ENCODE data around the gene IRF5. TPM values are rescaled to one million over a fixed set of nuclear protein-coding genes. Genes with fewer than 3 reads are reported as not detected.
"Not testable (repeated sequence)": the region's sequence is repeated elsewhere in the genome, so short reads cannot be mapped to it uniquely, and the experiment has no call there.

IRF5 gene
- total RNA-seq, 1 experiment from 2014 or later = 2.4 TPM

- no peak overlapping the region for H3K4me3 ChIP-seq
- H3K27me3 ChIP-seq = no peaks in the 10 kb centered on the region
- DNase-seq = no peak
- H3K36me3 ChIP-seq = peaks cover 11% of the 10 kb centered on the region
- H3K9me3 ChIP-seq = no peaks in the 10 kb centered on the region
Observed at GRCh38 chr7:128962899-128963298, 25.2 kb downstream of the IRF5 start.

- H3K9me3 ChIP-seq = no peaks in the 10 kb centered on the region
- no peak overlapping the region for H3K4me3 ChIP-seq
- no peak for DNase-seq
- H3K36me3 ChIP-seq = peaks cover 11% of the 10 kb centered on the region
- no peaks in the 10 kb centered on the region for H3K27me3 ChIP-seq
Observed at GRCh38 chr7:128963327-128963757, 25.6 kb downstream of the IRF5 start.

DNA sequence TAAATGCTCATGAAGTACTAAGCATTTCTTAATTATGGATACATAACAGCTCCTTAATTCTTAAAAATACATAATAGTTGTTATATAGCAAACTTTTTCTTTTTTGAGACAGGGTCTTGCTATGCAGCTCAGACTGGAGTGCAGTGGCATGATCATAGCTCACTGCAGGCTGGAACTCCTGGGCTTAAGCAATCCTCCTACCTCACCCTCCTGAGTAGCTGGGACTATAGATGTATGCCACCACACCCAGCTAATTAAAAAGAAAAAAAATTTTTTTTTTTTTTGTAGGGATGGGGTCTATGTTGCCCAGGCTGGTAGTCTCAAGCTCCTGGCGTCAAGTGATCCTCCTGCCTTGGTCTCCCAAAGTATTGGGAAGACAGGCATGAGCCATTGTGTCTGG lies 30.9 kb downstream of the IRF5 start:
- peaks cover 41% of the 10 kb centered on the region for H3K36me3 ChIP-seq
- no peaks in the 10 kb centered on the region for H3K9me3 ChIP-seq
- H3K27me3 ChIP-seq = no peaks in the 10 kb centered on the region
- no peak for DNase-seq
- H3K4me3 ChIP-seq = no peak overlapping the region

- H3K9me3 ChIP-seq = no peaks in the 10 kb centered on the region
- no peaks in the 10 kb centered on the region for H3K27me3 ChIP-seq
- DNase-seq = no peak
- peaks cover 42% of the 10 kb centered on the region for H3K36me3 ChIP-seq
- H3K4me3 ChIP-seq = no peak overlapping the region
Observed at GRCh38 chr7:128974241-128974934, 36.7 kb downstream of the IRF5 start.

DNA sequence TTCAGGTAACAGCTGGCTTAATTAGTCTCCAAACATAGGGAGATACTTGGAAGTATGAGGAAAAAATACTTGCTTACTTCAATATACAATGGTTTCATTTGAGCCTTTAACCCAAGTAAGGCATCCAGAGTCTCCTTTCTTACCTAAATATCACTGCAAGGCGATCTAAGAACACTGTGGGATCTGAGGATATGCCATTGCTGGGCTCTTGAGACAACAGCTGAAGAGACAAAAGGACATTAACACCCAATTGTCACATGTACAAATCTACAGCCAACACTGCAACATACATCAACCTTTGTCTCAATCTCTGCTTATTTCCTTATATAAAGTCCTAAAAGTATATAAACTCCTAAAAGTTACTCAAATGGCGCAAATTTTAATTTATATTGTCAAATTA lies 44.4 kb downstream of the IRF5 start:
- H3K4me3 ChIP-seq = no peak overlapping the region

GRCh38 chr7:128985660-128986059 lies 47.9 kb downstream of the IRF5 start:
- no peak for DNase-seq
- Histone ChIP-seq H3K4me3 (no peak overlapping the region), H3K36me3 (peaks cover 20% of the 10 kb centered on the region), H3K27me3 (no peaks in the 10 kb centered on the region), H3K9me3 (no peaks in the 10 kb centered on the region)

More for the DNA sequence above, 44.4 kb downstream of the IRF5 start:
- H3K27me3 ChIP-seq = no peaks in the 10 kb centered on the region
- DNase-seq = no peak
- no peaks in the 10 kb centered on the region for H3K9me3 ChIP-seq
- peaks cover 34% of the 10 kb centered on the region for H3K36me3 ChIP-seq

DNA sequence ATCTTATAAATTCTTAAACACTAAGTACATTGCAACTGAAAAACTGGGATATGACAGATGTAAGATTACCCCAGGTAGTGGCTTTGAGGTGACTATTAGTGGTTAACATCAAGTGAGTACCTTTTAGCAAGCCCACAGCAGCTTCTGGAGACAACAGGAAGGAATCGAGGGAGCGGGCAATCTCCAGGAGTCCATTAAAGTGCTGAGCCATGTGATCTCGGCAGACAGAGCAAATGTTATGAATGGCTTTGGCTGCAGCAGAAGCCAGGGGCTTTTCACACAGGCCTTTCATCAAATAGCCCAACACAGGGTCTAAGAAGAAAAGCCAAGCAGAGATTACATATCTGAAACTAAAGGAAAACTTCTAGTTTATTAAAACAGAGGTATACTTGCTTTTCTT lies 48.9 kb downstream of the IRF5 start:
- H3K27me3 ChIP-seq = no peaks in the 10 kb centered on the region
- H3K36me3 ChIP-seq = peaks cover 23% of the 10 kb centered on the region
- DNase-seq = no peak
- no peak overlapping the region for H3K4me3 ChIP-seq
- no peaks in the 10 kb centered on the region for H3K9me3 ChIP-seq

DNA sequence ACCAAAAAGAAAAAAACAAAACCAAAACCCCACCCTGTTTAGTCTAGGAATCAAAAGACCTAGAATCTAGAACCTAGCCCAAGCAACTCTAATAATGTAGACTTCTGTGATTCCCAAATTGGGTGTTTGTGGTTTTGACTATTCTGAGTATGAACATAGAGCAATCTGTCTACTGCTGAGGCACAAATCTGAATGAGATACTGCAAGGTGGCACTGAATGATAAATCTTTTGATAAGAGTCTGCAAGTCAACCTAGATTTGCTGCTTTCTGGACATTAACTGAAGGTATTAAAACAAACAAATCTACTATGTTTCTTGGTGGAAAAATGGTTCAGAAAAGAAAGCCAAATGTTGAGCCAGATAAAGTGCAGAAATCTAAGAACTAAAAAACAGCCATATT lies 50.6 kb downstream of the IRF5 start:
- peaks cover 26% of the 10 kb centered on the region for H3K36me3 ChIP-seq
- DNase-seq = no peak
- H3K27me3 ChIP-seq = no peaks in the 10 kb centered on the region
- no peak overlapping the region for H3K4me3 ChIP-seq
- H3K9me3 ChIP-seq = no peaks in the 10 kb centered on the region

DNA sequence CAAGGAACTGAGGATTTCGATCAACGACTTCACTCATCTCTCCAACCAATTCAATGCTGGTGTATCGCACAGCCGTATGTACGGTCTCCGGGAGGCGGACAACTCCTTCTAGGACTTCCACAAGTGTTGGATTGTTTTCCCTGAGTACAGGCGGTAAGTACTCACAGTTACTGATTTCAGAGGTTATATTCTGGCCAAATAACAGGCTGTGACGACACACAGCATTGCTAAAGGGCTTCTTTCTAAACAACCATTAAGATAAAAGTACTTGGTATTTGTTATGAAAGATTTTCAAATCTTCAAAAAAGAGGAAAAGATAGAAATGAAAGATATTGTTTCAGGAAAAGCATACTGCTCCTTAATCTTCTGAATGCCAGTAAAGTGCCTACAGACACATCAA lies 52.2 kb downstream of the IRF5 start:
- H3K9me3 ChIP-seq = no peaks in the 10 kb centered on the region
- no peaks in the 10 kb centered on the region for H3K27me3 ChIP-seq
- H3K36me3 ChIP-seq = peaks cover 21% of the 10 kb centered on the region
- no peak for DNase-seq
- no peak overlapping the region for H3K4me3 ChIP-seq

GRCh38 chr7:128993419-128993818 lies 55.7 kb downstream of the IRF5 start:
- peaks cover 18% of the 10 kb centered on the region for H3K36me3 ChIP-seq
- H3K4me3 ChIP-seq = no peak overlapping the region
- no peaks in the 10 kb centered on the region for H3K9me3 ChIP-seq
- no peaks in the 10 kb centered on the region for H3K27me3 ChIP-seq
- DNase-seq = no peak

GRCh38 chr7:128994560-128994959 lies 56.8 kb downstream of the IRF5 start:
- H3K36me3 ChIP-seq = peaks cover 20% of the 10 kb centered on the region

DNA sequence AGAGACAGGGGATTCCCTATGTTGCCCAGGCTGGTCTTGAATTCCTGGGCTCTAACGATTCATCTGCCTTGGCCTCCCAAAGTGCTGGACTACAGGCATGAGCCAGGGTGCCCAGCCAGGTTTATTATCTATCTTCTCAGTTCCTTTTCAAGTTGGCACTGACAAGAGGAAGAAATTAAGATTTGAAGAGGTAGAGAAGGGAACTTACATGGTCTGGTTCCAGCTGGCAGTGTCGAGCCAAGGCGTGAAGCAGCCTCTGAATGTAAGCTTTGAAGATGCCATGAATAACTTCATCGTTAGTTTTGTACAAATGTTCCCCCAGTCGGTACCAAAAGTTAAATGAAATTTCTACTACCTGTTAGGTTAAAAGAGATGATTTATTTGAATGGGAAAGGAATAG lies 59.5 kb downstream of the IRF5 start:
- H3K27me3 ChIP-seq = no peaks in the 10 kb centered on the region
- DNase-seq = peak; percentile 29
- H3K9me3 ChIP-seq = no peaks in the 10 kb centered on the region
- peaks cover 27% of the 10 kb centered on the region for H3K36me3 ChIP-seq
- H3K4me3 ChIP-seq = no peak overlapping the region

More at GRCh38 chr7:128994560-128994959, 56.8 kb downstream of the IRF5 start:
- not testable (repeated sequence) for H3K27me3 ChIP-seq, H3K9me3 ChIP-seq, H3K4me3 ChIP-seq, DNase-seq

Other genes starting within 250 kb of the IRF5 start
- gene CALU, start 198.6 kb upstream of the IRF5 start, total RNA-seq (2014; rRNA removed; shearing (Covaris generic); ENCODE audit: low replicate concordance) = 118 and 161 TPM in 2 replicates
- gene OPN1SW, start 162.1 kb upstream of the IRF5 start, total RNA-seq (2014; rRNA removed; shearing (Covaris generic); ENCODE audit: low replicate concordance) = not detected in 2 replicates
- gene CCDC136, start 146.0 kb upstream of the IRF5 start, total RNA-seq (2014; rRNA removed; shearing (Covaris generic); ENCODE audit: low replicate concordance) = 0.53 TPM in 1 of 2 replicates, not detected in the other
- 71.1 and 93.1 TPM in 2 replicates for gene FLNC, start 107.5 kb upstream of the IRF5 start, total RNA-seq (2014; rRNA removed; shearing (Covaris generic); ENCODE audit: low replicate concordance)
- gene ATP6V1F, start 75.1 kb upstream of the IRF5 start, total RNA-seq (2014; rRNA removed; shearing (Covaris generic); ENCODE audit: low replicate concordance) = 83.6 and 97.0 TPM in 2 replicates
- not detected in 2 replicates for gene KCP, start 27.2 kb upstream of the IRF5 start, total RNA-seq (2014; rRNA removed; shearing (Covaris generic); ENCODE audit: low replicate concordance)
- gene TNPO3, start 117.2 kb downstream of the IRF5 start, total RNA-seq (2014; rRNA removed; shearing (Covaris generic); ENCODE audit: low replicate concordance) = 23.9 and 24.5 TPM in 2 replicates
- gene TSPAN33, start 206.8 kb downstream of the IRF5 start, total RNA-seq (2014; rRNA removed; shearing (Covaris generic); ENCODE audit: low replicate concordance) = 3.4 and 7.0 TPM in 2 replicates